Astrocyte of the hippocampus (primary cell): ENCODE data around the gene COL21A1.
A peak's percentile ranks its signal among the peaks of the same experiment; 100 is the strongest.

Experiments used
- DNase-seq: peaks from one replicate; pipeline ENCODE4 v3.0.0; 2011; ENCODE audit warnings: low read depth, low spot score

Gene COL21A1

GRCh38 chr6:56050530-56051201, 196.7 kb downstream of the COL21A1 start:
- DNase-seq, result no peak

DNA sequence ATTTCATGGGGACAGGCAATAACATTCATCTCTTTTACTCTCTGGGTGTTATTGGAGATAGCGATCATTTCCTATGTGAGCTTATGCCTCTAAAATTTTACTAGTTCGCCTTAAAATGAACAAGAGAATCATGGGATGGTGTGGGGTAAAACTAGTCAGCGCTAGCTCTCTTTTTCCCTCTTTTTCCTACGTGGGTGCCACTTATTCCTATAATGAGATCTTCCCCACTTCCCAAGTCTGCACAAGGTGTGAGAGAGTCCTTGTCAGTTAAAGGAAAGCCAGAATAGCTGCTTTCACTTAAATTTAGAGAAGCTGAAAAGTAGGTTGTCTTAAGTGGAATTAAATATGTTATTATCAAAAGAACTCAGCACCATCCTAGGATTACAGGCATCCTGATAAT, 198.8 kb downstream of the COL21A1 start:
- DNase-seq, result no peak

GRCh38 chr6:56047931-56048540, 199.3 kb downstream of the COL21A1 start:
- DNase-seq, result no peak

DNA sequence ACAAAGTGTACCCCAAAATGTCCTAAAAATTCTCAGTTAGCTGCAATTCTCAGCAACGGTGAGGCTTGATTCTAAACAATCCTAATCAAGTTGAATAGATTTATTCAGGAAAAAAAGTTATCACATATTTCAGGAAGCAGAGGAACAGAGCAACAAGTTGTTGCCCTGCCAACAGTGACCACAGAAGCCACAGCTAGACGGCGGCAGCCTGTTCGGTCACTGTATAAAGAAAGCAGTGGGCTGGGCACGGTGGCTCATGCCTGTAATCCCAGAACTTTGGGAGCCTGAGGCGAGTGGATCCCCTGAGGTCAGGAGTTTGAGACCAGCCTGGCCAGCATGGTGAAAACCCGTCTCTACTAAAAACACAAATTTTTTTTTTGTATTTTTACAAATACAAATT, 200.8 kb downstream of the COL21A1 start:
- DNase-seq, result peak; percentile 94

DNA sequence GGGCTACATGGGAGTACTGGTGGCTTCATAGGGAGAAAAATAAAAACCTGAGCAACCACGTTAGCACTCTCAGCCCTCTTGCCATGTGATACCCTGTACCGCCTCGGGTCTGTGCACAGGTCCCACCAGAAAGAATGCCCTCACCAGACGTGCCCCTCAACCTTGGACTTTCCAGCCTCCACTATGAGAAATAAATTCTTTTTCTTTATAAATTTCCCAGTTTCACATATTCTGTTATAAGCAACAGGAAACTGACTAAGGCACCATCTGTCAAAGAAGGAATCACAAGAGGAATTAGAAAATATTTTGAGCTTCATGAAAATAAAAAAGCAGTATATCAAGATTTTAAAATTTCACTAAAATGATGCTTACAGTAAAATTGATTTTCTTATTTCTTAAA, 203.6 kb downstream of the COL21A1 start:
- DNase-seq, result no peak

- no peak for DNase-seq
Measured at GRCh38 chr6:56043076-56043475, 204.3 kb downstream of the COL21A1 start.

GRCh38 chr6:56041591-56041990, 205.8 kb downstream of the COL21A1 start:
- DNase-seq, result no peak

DNA sequence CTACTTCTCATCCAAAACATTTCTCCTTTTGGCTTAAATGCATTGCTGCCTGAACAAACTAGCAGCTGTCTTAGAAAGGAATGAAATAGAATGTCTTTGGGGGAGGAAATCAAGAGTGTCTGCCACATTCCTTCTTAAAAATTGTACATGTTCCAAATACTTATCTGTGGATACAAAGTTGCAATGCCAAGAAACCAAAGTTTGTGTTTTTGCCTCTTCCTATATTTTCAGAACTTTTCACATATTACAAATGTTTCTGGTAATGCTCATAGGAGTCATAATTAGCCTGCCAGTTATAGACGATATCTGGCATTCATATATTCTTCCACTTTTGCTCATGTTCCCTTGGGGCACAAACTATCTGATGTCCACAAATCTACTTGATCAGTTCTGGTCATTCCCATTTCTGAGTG, 206.5 kb downstream of the COL21A1 start:
- DNase-seq, result peak; percentile 22

GRCh38 chr6:56040223-56040622, 207.2 kb downstream of the COL21A1 start:
- no peak for DNase-seq

DNA sequence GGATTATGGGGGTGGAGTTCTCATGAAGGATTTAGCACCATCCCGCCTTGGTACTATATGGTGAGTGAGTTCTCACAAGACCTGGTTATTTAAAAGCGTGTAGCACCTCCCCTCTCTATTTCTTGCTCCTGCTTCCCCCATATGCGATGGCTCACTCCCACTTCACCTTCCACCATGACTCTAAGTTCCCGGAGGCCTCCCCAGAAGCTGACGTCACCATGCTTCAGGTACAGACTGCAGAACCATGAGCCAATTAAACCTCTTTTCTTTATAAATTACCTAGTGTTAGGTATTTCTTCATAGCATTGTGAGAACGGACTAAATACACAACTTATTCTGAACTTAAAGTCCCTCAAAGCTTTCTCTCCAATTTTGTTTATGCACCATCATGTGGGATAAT, 208.6 kb downstream of the COL21A1 start:
- DNase-seq, result no peak

DNA sequence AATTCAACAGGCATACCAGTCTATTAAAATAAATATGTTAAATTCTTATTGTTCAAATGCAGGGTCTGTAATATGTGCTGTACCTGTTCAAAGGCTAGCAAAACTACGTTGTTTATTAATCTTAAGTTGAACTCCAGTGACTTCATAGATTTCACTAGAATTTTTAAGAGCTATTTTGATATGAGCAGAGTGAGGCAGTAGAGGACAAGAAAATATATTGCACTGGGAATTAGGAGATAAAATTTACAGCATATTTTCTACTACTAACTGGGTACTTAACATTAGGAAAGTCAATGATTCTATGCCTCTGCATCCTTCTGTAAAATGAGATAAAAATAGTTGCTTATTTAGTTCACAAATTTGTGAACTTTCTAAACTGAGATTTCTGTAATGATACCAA, 209.8 kb downstream of the COL21A1 start:
- DNase-seq, result no peak

DNA sequence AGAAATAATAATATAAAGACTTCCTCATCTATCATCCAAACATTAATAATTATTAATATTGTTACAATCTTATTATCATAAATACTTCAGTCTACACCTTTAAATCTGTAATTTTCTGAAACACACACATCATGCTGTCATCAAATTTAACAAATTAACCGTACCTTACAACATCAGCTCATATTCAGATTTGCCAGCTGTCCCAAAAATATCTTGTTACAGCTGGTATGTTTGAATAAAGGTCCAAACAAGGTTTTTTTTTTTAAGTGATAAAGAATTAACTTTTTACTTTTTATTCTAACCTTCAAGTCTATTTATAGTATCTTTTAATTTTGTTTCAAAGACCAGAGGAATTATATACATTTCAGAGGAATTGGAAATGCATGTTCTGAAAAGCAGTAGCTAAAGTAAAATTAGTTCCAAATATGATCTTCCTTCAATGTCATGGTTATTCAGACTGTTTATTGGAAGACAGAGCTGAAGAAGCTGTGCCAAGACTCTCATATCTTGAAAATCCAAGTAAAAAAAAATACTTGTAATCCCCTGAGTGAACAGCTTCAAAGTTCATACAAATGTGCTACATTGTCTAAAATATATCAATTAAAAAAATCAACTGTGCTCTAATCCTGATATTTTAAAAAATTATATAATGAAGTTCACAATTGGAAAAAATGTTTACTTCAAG, 210.3 kb downstream of the COL21A1 start:
- DNase-seq, result no peak

- no peak for DNase-seq
Measured at GRCh38 chr6:56033401-56033800, 214.0 kb downstream of the COL21A1 start.

- DNase-seq, result no peak
Measured at GRCh38 chr6:56032715-56033260, 214.6 kb downstream of the COL21A1 start.

DNA sequence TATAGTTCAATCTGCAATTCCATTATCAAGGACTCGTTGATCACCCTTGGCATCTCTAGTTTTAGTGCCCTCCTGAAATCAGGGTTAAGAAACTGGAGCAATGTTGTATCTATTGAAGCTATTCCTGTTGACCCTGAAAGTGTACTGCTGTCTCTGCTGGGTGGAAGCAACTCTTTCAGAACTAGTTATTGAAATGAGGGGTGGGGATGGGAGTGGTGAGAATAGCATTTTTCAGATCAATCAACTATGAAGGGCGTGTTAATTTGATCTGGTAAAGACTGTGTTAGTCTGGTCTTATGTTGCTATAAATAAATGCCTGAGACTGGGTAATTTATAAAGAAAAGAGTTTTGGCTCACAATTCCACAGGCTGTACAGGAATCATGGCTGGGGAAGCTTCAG, 219.5 kb downstream of the COL21A1 start:
- no peak for DNase-seq

DNA sequence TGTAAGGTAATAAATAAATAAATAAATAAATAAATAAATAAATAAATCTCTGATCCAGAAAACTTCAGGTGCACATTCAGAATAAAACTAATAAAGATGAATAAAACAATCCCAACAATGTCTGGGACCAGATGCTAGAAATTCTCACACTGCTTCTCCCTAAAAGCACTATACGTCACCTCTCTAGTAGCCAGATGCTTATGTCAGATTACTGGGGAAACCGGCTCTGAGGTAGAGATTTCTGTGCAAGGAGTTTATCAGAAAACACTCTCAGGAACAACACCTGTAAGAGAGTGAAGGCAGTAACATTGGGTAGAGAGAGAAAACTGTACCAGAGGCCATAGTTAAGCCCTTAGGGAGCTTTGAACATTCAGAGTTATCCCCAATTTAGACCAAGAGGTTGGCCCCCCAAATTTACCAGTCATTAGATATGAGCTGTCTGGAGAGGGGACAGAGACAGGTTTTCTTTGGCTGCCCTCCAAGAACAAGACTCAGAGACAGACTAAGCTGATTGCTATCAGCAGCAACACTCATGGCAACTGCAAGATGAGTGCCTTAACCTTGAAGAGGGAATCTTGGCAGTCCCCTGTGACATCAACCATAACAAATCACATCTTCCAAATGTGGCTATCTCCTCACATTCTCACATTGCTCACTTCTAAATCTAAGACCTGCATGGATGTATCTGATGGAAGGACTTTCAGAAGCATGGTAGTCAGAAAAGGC, 220.8 kb downstream of the COL21A1 start:
- DNase-seq, result no peak

- peak; percentile 33 for DNase-seq
Measured at GRCh38 chr6:56025795-56026194, 221.6 kb downstream of the COL21A1 start.

GRCh38 chr6:56024931-56025330, 222.4 kb downstream of the COL21A1 start:
- no peak for DNase-seq

- DNase-seq, result no peak
Measured at GRCh38 chr6:56023829-56024228, 223.6 kb downstream of the COL21A1 start.

DNA sequence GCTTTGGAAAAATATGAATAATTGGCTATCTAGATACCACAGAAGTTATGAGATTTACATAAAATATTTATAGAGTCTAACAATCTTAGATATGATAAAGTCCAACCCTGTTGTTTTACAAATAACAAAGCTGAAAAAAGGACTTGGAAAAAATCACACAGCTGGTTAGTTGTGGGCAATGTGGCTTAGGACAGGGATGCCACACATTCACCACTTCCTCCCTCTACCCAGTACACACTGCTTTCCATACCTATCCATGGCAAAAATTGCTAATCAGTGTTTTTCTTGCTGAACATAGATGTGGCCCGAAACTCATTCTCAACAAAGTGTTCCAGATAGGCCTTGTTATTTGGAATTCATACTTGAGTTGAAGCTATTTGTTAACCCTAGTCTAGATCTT, 224.7 kb downstream of the COL21A1 start:
- peak; percentile 24 for DNase-seq

DNA sequence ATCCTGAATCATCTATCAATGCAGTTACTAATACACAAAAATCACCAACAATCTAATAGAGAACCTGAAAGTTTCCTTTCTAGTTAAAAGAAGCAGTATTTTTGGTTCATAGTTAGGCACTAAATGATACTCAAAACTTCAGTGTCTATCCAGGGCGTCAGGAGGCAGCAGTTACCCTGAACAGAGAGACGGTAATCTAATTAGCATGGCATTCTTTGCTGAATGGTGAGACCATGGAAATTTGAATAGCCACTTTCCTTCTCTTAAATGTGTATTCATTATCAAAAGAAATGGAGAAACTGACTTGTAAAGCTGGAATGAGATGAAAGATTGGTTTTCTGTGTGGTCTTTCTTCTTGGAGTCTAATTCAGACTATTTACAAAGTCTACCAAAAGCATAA, 225.4 kb downstream of the COL21A1 start:
- DNase-seq, result peak; percentile 65

DNA sequence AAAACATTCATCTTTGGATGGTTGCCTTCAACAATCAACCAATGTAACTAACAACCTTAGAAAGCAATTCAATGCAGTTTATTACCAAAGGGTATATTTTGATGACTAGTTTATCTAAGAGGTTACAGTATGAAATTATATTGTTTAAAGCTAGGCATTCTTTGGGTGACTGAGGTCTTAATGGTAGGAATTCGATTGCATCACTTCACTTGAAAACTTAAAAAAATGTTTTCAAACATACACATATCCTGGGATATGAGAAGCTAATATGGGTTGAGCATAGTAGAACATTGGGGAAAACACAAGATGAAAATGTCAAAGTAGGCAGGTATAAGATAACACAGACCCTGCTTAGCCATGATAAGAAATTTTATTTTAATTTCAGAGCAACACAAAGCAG, 227.4 kb downstream of the COL21A1 start:
- DNase-seq, result no peak
